ENCODE data around the gene TRIM72. TPM values are rescaled to one million over a fixed set of nuclear protein-coding genes. Genes with fewer than 3 reads are reported as not detected.

TRIM72 gene
- total and polyA plus RNA-seq, 9 of the 15 experiments (the other 6 are each of a cell fraction or from before 2014, with no cell fraction given), result under 0.01 TPM; not detected in 8

GRCh38 chr16:31186176-31186575 is 27.7 kb upstream of the TRIM72 start:
- H3K27ac ChIP-seq (ENCODE audit: extremely low read depth, low read depth, low read length), result no peak overlapping the region
- no peaks in the 10 kb centered on the region for H3K9me3 ChIP-seq (replicated peaks; ENCODE audit: control insufficient read depth, insufficient read depth, low read depth, low read length)
- in situ Hi-C loops (cut with MboI) (no loop called here), intact Hi-C loops (cut with micrococcal nuclease) (loop anchor here (10.0 kb wide), 1 partner anchor 259 kb away; the partner anchor contains the start of gene ZNF843)
- peaks cover 8% of the 10 kb centered on the region for H3K9me1 ChIP-seq (ENCODE audit: control insufficient read depth, insufficient read depth, low read length)
- 0 out of 2 replicates have a peak, but pooled peaks have one; percentile 13 for TF ChIP-seq HMGXB4 (CRISPR knock-in tag; IDR thresholded peaks at IDR 0.05)
- no peak for TF ChIP-seq SRF (CRISPR knock-in tag; IDR thresholded peaks at IDR 0.05)
- no peaks in the 10 kb centered on the region; a peak in 1 of 5 replicates for H3K27me3 ChIP-seq (ENCODE audit: control insufficient read depth in 2 of 2, insufficient read depth in 2 of 2, low read length in 2 of 2)
- DNase-seq (ENCODE audit: extremely low read depth in 1 of 4, low spot score in 3 of 4) (peak in 2 of 4 experiments; percentile 20 to 23), ATAC-seq (no peak), FAIRE-seq (no peak)
- H3K9ac ChIP-seq (ENCODE audit: insufficient read depth in 1 of 2, low read depth in 2 of 2, low read length in 2 of 2), result no peak overlapping the region
- CTCF ChIA-PET (ENCODE audit: low intra/inter-chr PET ratio), result no interaction called here
- 96% methylated on average over 7 of the region's 7 CpGs for WGBS (ENCODE audit: insufficient coverage, low coverage, missing lambda C conversion rate)
- no TSS peak for BruUV-seq (replicated peaks)
- H3K36me3 ChIP-seq (ENCODE audit: control insufficient read depth, insufficient read depth, low read length), result peaks cover 99% of the 10 kb centered on the region
- peaks cover 11 to 14% of the 10 kb centered on the region in 2 experiments for H3K4me1 ChIP-seq (replicated peaks in 1 of 2; ENCODE audit: control insufficient read depth in 2 of 2, insufficient read depth in 2 of 2, low read length in 2 of 2)
- no peak overlapping the region for H2AFZ ChIP-seq (ENCODE audit: low read depth, low read length)
- H3K79me2 ChIP-seq (ENCODE audit: control insufficient read depth, insufficient read depth, low read length), result peaks cover 89% of the 10 kb centered on the region
- H3K4me3 ChIP-seq, result no peak overlapping the region
- no peak overlapping the region for H3K4me2 ChIP-seq (ENCODE audit: insufficient read depth, low read length)
- peaks cover 43% of the 10 kb centered on the region for H4K20me1 ChIP-seq (replicated peaks; ENCODE audit: control insufficient read depth, insufficient read depth, low read length)
- POLR2A ChIA-PET, result interaction anchor here (0.6 to 0.7 kb wide), 2 partner anchors 112 to 146 kb away, joined by 3 read pairs; partner anchors contain the start of genes ZNF646 and ZNF668

Measured in K562 (cell line).